Measurements from ENCODE around the gene NUDT16L1. TPM values are rescaled to one million over a fixed set of nuclear protein-coding genes. Genes with fewer than 3 reads are reported as not detected.

NUDT16L1 gene
- total RNA-seq, 1 experiment from 2014 or later: 42.0 TPM

DNA sequence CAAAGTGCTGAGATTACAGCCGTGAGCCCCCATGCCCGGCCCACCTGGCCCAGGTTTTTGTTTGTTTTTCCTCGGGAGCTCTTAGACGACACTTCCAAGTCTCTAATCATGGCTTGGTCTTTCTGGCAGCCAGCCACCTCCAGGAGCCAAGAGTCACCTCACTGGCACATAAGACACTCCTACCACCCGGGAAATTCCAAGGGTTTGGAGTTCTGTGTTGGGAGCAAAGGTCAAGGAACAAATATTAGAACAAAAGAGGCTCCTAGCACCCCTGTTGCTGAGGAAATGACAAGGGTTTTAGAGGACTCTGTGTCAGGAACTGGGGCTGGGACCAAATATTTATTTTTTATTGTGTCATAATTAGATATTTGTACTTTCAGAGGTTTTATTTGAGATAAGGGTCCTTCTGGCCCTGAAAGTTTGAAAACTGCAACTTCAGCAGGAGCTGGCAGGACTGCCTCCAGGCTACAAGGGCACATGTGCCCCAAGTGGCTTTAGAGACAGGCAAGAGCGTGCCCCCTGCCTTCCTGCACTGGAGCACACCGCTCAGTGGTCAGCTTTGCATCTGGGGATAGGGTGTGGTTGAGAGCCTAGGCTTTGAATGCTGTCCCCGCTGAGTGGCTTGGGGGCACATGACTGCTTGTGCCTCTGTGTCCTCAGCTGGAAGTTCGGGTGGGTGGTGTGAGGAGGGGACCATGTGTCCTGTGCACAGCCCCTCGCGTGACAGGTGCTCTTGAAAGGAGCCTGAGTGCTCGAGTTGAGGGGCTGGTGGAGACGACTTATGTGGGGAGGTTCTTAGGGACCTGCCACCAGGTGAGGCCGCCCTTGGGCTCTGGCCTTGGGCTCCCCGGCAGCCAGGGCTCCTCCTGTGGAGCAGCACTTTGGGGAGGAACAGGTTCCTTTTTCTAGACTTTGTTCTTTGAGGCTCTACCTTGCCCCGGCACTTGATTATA is 39.1 kb upstream of the NUDT16L1 start (continued):
- TF ChIP-seq TP53 (CRISPR knock-in tag; IDR thresholded peaks at IDR 0.05): no peak
- no peak for TF ChIP-seq JUN (CRISPR knock-in tag; IDR thresholded peaks at IDR 0.05)
- TF ChIP-seq, protein P1, sequence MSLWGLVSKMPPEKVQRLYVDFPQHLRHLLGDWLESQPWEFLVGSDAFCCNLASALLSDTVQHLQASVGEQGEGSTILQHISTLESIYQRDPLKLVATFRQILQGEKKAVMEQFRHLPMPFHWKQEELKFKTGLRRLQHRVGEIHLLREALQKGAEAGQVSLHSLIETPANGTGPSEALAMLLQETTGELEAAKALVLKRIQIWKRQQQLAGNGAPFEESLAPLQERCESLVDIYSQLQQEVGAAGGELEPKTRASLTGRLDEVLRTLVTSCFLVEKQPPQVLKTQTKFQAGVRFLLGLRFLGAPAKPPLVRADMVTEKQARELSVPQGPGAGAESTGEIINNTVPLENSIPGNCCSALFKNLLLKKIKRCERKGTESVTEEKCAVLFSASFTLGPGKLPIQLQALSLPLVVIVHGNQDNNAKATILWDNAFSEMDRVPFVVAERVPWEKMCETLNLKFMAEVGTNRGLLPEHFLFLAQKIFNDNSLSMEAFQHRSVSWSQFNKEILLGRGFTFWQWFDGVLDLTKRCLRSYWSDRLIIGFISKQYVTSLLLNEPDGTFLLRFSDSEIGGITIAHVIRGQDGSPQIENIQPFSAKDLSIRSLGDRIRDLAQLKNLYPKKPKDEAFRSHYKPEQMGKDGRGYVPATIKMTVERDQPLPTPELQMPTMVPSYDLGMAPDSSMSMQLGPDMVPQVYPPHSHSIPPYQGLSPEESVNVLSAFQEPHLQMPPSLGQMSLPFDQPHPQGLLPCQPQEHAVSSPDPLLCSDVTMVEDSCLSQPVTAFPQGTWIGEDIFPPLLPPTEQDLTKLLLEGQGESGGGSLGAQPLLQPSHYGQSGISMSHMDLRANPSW (CRISPR knock-in tag; conservative IDR thresholded peaks at IDR 0.05; ENCODE audit: low read depth): no peak
- TF ChIP-seq, protein P2, sequence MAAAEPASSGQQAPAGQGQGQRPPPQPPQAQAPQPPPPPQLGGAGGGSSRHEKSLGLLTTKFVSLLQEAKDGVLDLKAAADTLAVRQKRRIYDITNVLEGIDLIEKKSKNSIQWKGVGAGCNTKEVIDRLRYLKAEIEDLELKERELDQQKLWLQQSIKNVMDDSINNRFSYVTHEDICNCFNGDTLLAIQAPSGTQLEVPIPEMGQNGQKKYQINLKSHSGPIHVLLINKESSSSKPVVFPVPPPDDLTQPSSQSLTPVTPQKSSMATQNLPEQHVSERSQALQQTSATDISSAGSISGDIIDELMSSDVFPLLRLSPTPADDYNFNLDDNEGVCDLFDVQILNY (CRISPR knock-in tag; IDR thresholded peaks at IDR 0.05): no peak
- no peak for TF ChIP-seq GTF2I (CRISPR knock-in tag; conservative IDR thresholded peaks at IDR 0.05)
- TF ChIP-seq, protein P3, sequence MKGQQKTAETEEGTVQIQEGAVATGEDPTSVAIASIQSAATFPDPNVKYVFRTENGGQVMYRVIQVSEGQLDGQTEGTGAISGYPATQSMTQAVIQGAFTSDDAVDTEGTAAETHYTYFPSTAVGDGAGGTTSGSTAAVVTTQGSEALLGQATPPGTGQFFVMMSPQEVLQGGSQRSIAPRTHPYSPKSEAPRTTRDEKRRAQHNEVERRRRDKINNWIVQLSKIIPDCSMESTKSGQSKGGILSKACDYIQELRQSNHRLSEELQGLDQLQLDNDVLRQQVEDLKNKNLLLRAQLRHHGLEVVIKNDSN (CRISPR knock-in tag; IDR thresholded peaks at IDR 0.05): no peak
- TF ChIP-seq ELF4 (CRISPR knock-in tag; IDR thresholded peaks at IDR 0.05; ENCODE audit: low read depth): no peak
- TF ChIP-seq, protein P4, sequence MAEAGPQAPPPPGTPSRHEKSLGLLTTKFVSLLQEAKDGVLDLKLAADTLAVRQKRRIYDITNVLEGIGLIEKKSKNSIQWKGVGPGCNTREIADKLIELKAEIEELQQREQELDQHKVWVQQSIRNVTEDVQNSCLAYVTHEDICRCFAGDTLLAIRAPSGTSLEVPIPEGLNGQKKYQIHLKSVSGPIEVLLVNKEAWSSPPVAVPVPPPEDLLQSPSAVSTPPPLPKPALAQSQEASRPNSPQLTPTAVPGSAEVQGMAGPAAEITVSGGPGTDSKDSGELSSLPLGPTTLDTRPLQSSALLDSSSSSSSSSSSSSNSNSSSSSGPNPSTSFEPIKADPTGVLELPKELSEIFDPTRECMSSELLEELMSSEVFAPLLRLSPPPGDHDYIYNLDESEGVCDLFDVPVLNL (CRISPR knock-in tag; IDR thresholded peaks at IDR 0.05; ENCODE audit: borderline replicate concordance, low read depth): no peak
- no peak for TF ChIP-seq MYBL2 (CRISPR knock-in tag; IDR thresholded peaks at IDR 0.05)
- TF ChIP-seq ZNF121 (CRISPR knock-in tag; IDR thresholded peaks at IDR 0.05): no peak
- TF ChIP-seq GRHL2 (CRISPR knock-in tag; IDR thresholded peaks at IDR 0.05; ENCODE audit: insufficient replicate concordance, severe bottlenecking): no peak

DNA sequence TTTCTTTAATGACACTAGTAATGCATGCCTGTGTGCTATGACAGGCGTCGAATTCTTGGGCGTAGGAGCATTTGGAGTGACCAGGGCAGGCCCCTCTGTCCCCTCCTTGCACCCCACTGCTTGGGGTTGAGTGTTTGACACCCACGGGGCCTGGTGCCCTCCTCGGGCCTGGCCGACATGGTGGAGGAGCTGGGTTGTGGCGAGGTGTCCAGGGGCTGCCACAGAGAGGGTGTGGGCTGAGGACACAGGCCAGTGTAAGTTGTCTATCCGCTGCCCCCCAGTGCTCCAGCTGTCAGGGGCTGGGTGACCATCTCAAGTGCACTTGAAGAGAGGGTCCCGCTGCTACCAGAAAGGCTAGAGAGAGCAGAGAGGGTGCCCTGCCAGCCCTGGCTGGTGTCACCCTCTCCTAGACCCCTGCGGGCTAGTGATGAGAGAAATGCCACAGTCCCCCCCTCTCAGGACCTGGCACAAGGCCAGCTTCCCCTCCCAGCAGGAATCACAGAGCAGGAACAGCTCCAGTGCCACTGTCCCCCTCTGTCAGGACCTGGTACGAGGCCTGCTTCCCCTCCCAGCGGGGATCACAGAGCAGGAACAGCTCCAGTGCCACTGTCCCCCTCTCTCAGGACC is 38.3 kb upstream of the NUDT16L1 start:
- no peaks in the 10 kb centered on the region for H3K4me1 Mint-ChIP-seq
- H3K36me3 Mint-ChIP-seq: peaks cover 25% of the 10 kb centered on the region
- ATAC-seq (no peak), DNase-seq (ENCODE audit: low spot score) (no peak)
- ChIA-PET CTCF (interaction anchor here (0.6 to 1.5 kb wide), 2 partner anchors 28 to 70 kb away, joined by 3 to 5 read pairs; no protein-coding TSS in a partner anchor), POLR2A (no interaction called here)
- no peaks in the 10 kb centered on the region for H3K9me3 Mint-ChIP-seq
- no peaks in the 10 kb centered on the region for H3K27me3 Mint-ChIP-seq (ENCODE audit: low read depth)
- no peak overlapping the region for H3K27ac Mint-ChIP-seq
- no peak overlapping the region for H3K4me3 Mint-ChIP-seq
- TF ChIP-seq, protein P5, sequence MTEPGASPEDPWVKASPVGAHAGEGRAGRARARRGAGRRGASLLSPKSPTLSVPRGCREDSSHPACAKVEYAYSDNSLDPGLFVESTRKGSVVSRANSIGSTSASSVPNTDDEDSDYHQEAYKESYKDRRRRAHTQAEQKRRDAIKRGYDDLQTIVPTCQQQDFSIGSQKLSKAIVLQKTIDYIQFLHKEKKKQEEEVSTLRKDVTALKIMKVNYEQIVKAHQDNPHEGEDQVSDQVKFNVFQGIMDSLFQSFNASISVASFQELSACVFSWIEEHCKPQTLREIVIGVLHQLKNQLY (CRISPR knock-in tag; IDR thresholded peaks at IDR 0.05): no peak
- TF ChIP-seq NR1H2 (CRISPR knock-in tag; IDR thresholded peaks at IDR 0.05) (no peak), NR2C2 (CRISPR knock-in tag; IDR thresholded peaks at IDR 0.05) (no peak), ZNF423 (CRISPR knock-in tag; IDR thresholded peaks at IDR 0.05) (no peak)
- TF ChIP-seq, protein P6, sequence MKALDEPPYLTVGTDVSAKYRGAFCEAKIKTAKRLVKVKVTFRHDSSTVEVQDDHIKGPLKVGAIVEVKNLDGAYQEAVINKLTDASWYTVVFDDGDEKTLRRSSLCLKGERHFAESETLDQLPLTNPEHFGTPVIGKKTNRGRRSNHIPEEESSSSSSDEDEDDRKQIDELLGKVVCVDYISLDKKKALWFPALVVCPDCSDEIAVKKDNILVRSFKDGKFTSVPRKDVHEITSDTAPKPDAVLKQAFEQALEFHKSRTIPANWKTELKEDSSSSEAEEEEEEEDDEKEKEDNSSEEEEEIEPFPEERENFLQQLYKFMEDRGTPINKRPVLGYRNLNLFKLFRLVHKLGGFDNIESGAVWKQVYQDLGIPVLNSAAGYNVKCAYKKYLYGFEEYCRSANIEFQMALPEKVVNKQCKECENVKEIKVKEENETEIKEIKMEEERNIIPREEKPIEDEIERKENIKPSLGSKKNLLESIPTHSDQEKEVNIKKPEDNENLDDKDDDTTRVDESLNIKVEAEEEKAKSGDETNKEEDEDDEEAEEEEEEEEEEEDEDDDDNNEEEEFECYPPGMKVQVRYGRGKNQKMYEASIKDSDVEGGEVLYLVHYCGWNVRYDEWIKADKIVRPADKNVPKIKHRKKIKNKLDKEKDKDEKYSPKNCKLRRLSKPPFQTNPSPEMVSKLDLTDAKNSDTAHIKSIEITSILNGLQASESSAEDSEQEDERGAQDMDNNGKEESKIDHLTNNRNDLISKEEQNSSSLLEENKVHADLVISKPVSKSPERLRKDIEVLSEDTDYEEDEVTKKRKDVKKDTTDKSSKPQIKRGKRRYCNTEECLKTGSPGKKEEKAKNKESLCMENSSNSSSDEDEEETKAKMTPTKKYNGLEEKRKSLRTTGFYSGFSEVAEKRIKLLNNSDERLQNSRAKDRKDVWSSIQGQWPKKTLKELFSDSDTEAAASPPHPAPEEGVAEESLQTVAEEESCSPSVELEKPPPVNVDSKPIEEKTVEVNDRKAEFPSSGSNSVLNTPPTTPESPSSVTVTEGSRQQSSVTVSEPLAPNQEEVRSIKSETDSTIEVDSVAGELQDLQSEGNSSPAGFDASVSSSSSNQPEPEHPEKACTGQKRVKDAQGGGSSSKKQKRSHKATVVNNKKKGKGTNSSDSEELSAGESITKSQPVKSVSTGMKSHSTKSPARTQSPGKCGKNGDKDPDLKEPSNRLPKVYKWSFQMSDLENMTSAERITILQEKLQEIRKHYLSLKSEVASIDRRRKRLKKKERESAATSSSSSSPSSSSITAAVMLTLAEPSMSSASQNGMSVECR (CRISPR knock-in tag; IDR thresholded peaks at IDR 0.05; ENCODE audit: borderline replicate concordance): no peak
- TF ChIP-seq, protein P7, sequence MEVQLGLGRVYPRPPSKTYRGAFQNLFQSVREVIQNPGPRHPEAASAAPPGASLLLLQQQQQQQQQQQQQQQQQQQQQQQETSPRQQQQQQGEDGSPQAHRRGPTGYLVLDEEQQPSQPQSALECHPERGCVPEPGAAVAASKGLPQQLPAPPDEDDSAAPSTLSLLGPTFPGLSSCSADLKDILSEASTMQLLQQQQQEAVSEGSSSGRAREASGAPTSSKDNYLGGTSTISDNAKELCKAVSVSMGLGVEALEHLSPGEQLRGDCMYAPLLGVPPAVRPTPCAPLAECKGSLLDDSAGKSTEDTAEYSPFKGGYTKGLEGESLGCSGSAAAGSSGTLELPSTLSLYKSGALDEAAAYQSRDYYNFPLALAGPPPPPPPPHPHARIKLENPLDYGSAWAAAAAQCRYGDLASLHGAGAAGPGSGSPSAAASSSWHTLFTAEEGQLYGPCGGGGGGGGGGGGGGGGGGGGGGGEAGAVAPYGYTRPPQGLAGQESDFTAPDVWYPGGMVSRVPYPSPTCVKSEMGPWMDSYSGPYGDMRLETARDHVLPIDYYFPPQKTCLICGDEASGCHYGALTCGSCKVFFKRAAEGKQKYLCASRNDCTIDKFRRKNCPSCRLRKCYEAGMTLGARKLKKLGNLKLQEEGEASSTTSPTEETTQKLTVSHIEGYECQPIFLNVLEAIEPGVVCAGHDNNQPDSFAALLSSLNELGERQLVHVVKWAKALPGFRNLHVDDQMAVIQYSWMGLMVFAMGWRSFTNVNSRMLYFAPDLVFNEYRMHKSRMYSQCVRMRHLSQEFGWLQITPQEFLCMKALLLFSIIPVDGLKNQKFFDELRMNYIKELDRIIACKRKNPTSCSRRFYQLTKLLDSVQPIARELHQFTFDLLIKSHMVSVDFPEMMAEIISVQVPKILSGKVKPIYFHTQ (CRISPR knock-in tag; IDR thresholded peaks at IDR 0.05): no peak
- TF ChIP-seq, protein P8, sequence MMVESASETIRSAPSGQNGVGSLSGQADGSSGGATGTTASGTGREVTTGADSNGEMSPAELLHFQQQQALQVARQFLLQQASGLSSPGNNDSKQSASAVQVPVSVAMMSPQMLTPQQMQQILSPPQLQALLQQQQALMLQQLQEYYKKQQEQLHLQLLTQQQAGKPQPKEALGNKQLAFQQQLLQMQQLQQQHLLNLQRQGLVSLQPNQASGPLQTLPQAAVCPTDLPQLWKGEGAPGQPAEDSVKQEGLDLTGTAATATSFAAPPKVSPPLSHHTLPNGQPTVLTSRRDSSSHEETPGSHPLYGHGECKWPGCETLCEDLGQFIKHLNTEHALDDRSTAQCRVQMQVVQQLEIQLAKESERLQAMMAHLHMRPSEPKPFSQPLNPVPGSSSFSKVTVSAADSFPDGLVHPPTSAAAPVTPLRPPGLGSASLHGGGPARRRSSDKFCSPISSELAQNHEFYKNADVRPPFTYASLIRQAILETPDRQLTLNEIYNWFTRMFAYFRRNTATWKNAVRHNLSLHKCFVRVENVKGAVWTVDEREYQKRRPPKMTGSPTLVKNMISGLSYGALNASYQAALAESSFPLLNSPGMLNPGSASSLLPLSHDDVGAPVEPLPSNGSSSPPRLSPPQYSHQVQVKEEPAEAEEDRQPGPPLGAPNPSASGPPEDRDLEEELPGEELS (CRISPR knock-in tag; IDR thresholded peaks at IDR 0.05): no peak
